ENCODE results near the gene SCGB1C1.

The SCGB1C1 gene

GRCh38 chr11:210122-210802 lies 17.4 kb downstream of the SCGB1C1 start:
- TF ChIP-seq TCF12 (IDR thresholded peaks at IDR 0.05; ENCODE audit: low read depth) (no peak), ZBTB7A (IDR thresholded peaks at IDR 0.05; ENCODE audit: low read depth) (no peak), EP300 (IDR thresholded peaks at IDR 0.05; ENCODE audit: borderline replicate concordance) (no peak), TAF1 (IDR thresholded peaks at IDR 0.05; ENCODE audit: low read depth) (no peak), TEAD4 (IDR thresholded peaks at IDR 0.05) (no peak)

- TF ChIP-seq FOXM1 (IDR thresholded peaks at IDR 0.05; ENCODE audit: borderline replicate concordance, low read depth) (no peak), EGR1 (IDR thresholded peaks at IDR 0.05) (no peak), USF1 (IDR thresholded peaks at IDR 0.05) (no peak), NFIC (IDR thresholded peaks at IDR 0.05) (no peak), RAD21 (IDR thresholded peaks at IDR 0.05; ENCODE audit: low read depth) (no peak), YY1 (IDR thresholded peaks at IDR 0.05; ENCODE audit: low read depth) (no peak), ZBTB7A (IDR thresholded peaks at IDR 0.05; ENCODE audit: low read depth) (no peak), REST (IDR thresholded peaks at IDR 0.05; ENCODE audit: low read depth) (no peak), TEAD4 (IDR thresholded peaks at IDR 0.05) (no peak)
Observed at GRCh38 chr11:210803-211180, 17.9 kb downstream of the SCGB1C1 start.

GRCh38 chr11:211295-211694 lies 18.4 kb downstream of the SCGB1C1 start:
- TF ChIP-seq EP300 (IDR thresholded peaks at IDR 0.05; ENCODE audit: borderline replicate concordance) (no peak), CEBPB (IDR thresholded peaks at IDR 0.05) (no peak), RAD21 (IDR thresholded peaks at IDR 0.05; ENCODE audit: low read depth) (no peak), TAF1 (IDR thresholded peaks at IDR 0.05; ENCODE audit: low read depth) (no peak), TEAD4 (IDR thresholded peaks at IDR 0.05) (no peak), REST (IDR thresholded peaks at IDR 0.05; ENCODE audit: low read depth) (no peak), NFIC (IDR thresholded peaks at IDR 0.05) (no peak), FOXM1 (IDR thresholded peaks at IDR 0.05; ENCODE audit: borderline replicate concordance, low read depth) (no peak)

- TF ChIP-seq MAX (IDR thresholded peaks at IDR 0.05): no peak
- TF ChIP-seq FOXM1 (IDR thresholded peaks at IDR 0.05; ENCODE audit: borderline replicate concordance, low read depth): no peak
- TF ChIP-seq ZBTB7A (IDR thresholded peaks at IDR 0.05; ENCODE audit: low read depth): no peak
- TF ChIP-seq EGR1 (IDR thresholded peaks at IDR 0.05): no peak
- TF ChIP-seq RAD21 (IDR thresholded peaks at IDR 0.05; ENCODE audit: low read depth): no peak
- no peak for TF ChIP-seq CREB1 (IDR thresholded peaks at IDR 0.05; ENCODE audit: low read depth)
- no peak for TF ChIP-seq USF1 (IDR thresholded peaks at IDR 0.05)
- TF ChIP-seq TEAD4 (IDR thresholded peaks at IDR 0.05): no peak
- no peak for TF ChIP-seq TCF12 (IDR thresholded peaks at IDR 0.05; ENCODE audit: low read depth)
- no peak for TF ChIP-seq REST (IDR thresholded peaks at IDR 0.05; ENCODE audit: low read depth)
- no peak for TF ChIP-seq YY1 (IDR thresholded peaks at IDR 0.05; ENCODE audit: low read depth)
- TF ChIP-seq NFIC (IDR thresholded peaks at IDR 0.05): no peak
Observed at GRCh38 chr11:211741-212140, 18.9 kb downstream of the SCGB1C1 start.

Data from Ishikawa (cell line).